Hematopoietic multipotent progenitor cell treated with erythropoietin and hydrocortisone succinate and interleukin-3 and kit ligand, for 6 days (in vitro differentiated cells): Measurements from ENCODE around the gene SLC26A1.

Experiments
- DNase-seq: peaks from one replicate; pipeline ENCODE4 v3.0.0-alpha.2; 2015

The SLC26A1 gene

DNA sequence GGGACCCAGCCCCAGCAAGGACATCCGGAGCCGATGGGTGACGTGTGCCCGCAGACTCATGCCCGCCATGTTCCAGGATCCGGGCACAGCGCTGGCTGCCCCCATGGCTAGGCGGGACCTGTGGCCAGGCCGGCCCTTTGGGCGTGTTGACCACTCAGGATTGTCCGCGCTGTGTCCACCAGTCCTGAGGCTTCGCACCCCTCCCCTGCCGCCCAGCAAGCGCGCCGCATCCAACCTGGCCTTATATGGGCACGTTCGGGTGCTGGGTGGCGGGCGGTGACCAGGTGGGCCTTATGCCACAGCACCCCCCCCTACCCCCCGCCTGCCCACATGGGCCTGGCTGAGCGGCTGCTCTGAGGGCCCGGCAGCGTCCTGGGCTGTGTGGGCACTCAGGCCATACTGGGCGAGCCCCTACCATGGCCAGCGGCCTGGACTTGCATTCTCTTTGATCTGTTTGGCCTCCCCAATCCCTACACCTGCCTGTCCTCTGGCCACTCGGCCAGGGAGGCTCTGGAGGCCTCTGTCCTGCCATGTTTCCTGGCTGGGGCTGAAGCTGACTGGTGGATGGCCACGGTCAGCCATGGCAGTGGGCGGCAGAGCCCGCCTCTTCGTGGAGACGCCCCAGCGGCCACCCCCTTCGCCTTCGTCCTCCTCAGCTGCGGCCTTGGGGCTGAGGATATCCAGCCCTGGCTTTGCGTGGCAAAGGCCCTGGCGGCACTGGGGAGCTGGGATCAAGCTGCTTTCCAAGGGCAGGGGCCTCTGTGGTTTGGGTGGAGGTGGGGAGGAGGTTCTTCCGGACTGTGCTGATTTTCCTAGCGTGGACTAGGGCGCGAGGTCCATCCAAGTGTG is 20.2 kb upstream of the SLC26A1 start:
- DNase-seq: no peak

- DNase-seq: peak; percentile 72
These were observed 19.0 kb upstream of the SLC26A1 start for GRCh38 chr4:1012034-1012739.

- no peak for DNase-seq
These were observed 18.4 kb upstream of the SLC26A1 start for GRCh38 chr4:1011666-1012033.

DNA sequence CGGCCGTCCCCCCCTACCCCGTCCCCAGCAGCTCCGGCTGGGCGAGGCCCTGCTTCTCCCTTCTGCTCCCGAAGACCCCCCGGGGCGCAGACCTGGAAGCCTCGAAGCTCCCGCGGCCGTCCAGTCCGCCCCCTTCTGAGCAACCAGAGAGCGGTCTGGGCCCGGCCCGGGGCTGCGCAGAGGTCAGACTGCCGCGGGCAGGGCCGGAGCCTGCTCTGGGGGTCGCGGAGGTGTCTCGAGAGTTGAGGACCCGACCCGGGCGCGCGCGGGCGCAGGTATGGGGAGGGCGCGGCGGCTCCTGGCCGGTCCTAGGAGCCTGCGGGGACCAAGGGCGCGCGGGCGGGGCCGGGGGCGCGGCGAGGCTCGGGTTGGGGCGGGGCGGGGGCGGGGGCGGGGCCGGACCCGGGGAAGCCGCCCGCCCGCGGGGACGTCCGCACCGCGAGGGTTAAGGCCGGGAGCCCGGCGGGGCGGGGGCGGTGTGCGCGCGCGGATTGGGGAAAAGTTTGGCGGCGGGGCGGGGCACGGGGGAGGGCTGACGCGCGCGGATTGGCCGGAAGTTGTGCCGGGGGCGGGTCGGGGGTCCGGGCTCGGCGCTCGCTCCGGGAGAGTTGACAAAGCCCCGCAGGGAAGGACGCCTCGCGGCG is 17.9 kb upstream of the SLC26A1 start, which contains the start of gene FGFRL1:
Gene FGFRL1 (plus strand): TSS at position 605 of the 644 bp plus-strand sequence. CDS start 860 bp downstream, outside the sequence.
- DNase-seq: peak; percentile 95

GRCh38 chr4:1010395-1011021 is 17.3 kb upstream of the SLC26A1 start:
- DNase-seq: peak; percentile 82

- DNase-seq: peak; percentile 73
These were observed 16.6 kb upstream of the SLC26A1 start for GRCh38 chr4:1009542-1010394.

DNA sequence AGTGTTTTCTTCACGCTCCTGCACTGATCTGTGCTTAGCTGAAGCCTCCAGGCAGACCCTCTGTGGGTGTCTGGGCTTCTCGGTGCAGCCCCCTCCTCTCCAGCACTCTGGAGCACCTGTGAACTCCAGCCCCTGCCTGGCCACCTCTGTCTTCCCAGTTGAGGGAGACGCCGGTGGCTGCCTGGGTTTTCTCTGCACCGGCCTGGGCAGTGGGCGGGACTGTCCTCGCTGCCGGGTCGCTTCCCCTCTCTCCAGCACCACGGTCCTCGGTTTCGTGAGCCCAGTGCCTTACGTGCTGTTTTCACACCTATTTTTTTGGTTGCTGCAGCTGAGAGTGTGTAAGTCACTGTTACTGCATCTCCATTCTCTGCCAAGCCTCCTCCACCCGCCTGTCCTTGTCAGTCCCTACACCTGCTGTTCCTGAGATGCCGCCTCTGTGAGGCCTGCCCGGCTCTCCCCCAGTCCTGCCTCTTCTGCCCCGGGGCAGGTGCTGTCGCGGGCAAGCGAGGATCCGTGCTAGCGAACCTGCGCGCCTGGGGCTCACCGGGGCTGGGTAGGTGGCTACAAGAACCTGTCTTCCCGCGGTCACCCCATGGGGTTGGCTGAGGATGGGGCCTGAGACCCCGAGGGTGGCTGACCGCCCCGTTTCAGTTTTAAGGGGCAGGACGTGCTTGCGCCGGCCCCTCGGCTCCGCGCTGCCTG is 15.8 kb upstream of the SLC26A1 start:
- peak; percentile 35 for DNase-seq

DNA sequence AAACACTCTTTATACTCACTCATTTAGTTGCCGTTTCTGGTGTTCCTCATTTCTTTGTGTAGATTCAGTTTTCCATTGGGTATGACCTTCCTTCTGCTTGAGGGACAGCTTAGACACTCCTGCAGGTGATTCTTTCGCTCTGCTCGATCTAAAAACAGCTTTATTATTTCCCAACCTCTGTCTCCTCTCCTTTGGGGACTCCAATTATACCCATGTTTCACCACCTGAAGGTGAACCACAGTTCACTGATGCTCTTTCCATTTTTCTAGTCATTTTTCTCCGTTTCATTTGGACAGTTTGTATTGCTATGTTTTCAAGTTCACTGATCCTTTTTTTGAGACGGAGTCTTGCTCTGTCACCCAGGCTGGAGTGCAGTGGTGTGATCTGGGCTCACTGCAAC is 13.7 kb upstream of the SLC26A1 start:
- no peak for DNase-seq

GRCh38 chr4:1004557-1005485 is 11.6 kb upstream of the SLC26A1 start:
- no peak for DNase-seq

DNA sequence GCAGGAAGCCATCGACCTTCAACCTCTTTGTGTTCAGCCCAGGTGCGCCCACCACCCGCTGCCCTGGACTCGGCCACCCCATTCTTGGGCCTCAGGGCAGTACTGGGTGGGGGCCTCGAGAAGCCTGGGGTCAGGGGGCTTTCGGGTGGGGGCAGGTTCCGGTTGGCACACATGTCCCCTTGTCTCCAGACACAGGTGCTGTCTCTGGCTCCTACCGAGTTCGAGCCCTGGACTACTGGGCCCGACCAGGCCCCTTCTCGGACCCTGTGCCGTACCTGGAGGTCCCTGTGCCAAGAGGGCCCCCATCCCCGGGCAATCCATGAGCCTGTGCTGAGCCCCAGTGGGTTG is 10.8 kb upstream of the SLC26A1 start:
- no peak for DNase-seq

DNA sequence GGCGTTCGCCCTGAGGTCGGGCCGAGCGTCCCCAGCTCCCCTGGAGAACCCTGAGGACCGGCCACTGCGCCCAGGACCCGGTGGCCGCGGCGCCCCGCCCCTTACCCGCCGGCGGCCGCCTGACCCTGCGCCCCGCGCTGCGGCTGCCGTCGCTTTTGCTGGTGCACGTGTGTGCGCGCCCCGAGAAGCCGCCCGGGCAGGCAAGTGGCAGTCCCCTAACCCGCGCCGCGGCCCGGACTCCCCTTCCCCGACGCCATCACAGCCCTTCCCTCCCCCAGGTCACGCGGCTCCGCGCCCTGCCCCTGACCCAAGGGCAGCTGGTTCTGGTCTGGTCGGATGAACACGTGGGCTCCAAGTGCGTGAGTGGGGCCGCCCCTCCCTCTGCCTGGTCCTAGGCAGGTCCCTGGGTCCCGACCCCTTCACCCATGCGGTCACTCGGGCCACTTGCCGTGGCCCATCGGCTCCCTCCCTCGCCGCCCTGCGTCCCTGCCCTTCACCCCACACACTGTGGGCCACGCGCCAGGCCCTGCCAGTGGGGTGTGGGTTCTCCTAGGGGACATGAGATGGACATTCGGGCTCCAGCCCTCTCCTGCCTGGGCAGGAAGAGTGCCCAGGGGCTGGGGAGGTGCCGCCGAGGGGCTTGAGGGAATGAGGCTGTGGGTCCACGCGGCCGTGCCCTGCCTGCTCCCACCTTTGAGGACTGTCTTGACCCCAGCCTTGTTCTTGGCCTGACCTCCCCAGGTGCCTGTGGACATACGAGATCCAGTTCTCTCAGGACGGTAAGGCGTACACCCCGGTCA is 10.3 kb upstream of the SLC26A1 start:
- no peak for DNase-seq

DNA sequence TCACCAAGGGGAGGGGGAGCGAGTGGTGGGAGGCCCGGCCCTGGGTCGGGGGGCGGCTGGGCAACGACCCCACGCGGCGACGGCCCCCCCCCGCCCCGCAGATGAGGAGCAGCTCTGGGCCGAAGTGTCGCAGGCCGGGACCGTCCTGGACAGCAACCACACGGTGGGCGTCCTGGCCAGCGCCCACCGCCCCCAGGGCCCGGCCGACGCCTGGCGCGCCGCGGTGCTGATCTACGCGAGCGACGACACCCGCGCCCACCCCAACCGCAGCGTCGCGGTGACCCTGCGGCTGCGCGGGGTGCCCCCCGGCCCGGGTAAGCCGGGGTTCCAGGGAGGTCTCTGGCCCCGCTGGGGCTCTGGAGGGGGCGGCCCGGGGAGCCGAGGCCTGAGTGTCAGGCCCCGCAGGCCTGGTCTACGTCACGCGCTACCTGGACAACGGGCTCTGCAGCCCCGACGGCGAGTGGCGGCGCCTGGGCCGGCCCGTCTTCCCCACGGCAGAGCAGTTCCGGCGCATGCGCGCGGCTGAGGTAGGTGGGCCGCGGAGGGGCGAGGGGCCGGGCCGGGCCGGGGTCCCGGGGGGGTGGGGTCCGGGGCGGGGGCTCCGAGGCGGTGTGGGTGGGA is 9.5 kb upstream of the SLC26A1 start:
- no peak for DNase-seq

GRCh38 chr4:1002131-1002630 is 9.0 kb upstream of the SLC26A1 start:
- DNase-seq: peak; percentile 48

DNA sequence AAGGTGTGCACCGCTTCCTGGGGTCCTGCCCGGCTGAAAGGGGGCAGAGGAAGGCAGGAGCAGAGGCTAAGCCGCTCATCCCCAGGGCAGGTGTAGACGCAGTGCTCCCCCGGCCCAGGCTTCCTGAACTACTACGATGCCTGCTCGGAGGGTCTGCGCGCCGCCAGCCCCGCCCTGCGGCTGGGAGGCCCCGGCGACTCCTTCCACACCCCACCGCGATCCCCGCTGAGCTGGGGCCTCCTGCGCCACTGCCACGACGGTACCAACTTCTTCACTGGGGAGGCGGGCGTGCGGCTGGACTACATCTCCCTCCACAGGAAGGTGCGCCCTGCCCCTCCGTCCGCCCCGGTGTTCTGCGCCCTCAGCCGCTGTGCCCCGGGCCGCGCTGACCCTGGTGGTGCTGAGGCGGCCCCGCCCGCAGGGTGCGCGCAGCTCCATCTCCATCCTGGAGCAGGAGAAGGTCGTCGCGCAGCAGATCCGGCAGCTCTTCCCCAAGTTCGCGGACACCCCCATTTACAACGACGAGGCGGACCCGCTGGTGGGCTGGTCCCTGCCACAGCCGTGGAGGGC is 8.4 kb upstream of the SLC26A1 start:
- no peak for DNase-seq

DNA sequence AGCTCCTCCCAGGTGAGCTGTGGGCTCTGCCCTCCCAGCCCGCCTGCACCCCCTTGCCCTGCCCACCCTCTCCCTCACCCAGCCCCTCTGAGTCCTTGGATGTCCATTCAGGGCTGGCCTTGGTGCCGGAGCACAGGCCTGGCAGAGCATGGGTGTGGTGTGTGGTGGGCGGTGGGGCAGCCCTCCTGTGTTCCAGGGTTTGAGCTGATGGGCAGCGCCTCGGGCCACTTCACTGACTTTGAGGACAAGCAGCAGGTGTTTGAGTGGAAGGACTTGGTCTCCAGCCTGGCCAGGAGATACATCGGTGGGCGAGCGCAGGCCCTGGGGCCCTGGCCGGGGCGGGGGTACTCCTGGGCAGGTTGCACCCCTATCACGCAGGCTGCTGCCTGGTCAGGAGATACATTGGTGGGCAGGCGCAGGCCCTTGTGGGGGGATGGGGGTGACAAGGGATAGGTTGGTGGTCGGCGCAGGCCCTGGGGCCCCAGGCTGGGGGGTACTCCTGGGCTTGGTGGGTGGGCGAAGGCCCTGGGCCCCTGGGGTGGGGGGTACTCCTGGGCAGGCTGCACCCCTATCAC is 7.6 kb upstream of the SLC26A1 start:
- DNase-seq: no peak

DNA sequence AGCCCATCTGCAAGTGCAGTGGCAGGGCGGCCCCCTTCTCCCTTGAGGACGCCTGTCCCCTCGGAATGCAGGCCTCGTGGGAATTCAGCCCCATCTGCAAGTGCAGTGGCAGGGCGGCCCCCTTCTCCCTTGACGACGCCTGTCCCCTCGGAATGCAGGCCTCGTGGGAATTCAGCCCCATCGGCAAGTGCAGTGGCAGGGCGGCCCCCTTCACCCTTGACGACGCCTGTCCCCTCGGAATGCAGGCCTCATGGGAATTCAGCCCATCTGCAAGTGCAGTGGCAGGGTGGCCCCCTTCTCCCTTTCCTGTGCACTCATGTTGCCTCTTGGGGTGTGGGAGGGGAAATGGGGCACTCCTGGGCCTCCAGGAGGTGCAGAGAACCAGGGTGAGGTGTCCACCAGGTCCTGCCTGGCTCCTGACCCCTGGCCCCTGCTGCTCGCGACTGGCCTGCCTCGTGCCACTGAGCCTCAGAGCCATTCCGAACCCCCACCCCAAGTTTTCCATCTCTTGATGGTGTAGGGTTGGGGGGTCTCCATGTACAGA is 6.8 kb upstream of the SLC26A1 start:
- DNase-seq: no peak

DNA sequence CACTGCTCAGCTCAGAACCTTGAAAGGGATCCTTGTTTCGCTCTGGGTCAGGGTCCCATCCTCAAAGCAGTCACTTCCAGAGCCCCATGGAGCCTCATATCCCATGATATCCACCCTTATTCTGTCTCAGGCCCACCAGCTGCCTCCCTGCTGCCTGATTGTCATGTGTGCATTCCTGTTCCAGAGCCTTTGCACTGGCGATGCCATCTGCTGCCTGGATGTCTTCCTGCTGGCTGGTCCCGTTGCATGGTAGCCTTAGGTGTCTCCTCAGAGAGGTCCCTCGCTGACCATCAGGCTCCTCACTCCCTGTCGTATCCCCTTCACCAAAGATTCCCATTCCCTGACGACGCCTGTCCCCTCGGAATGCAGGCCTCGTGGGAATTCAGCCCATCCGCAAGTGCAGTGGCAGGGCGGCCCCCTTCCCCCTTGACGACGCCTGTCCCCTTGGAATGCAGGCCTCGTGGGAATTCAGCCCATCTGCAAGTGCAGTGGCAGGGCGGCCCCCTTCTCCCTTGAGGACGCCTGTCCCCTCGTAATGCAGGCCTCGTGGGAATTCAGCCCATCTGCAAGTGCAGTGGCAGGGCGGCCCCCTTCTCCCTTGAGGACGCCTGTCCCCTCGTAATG is 6.1 kb upstream of the SLC26A1 start:
- peak; percentile 31 for DNase-seq
